ENCODE data around the gene MAF. TPM values are rescaled to one million over a fixed set of nuclear protein-coding genes. Genes with fewer than 3 reads are reported as not detected.

MAF gene
- polyA plus RNA-seq, 1 experiment = 1.7 TPM

- TF ChIP-seq CTCF (IDR thresholded peaks at IDR 0.05; ENCODE audit: insufficient read depth, low read depth, low read length) = no peak
- POLR2A ChIA-PET = no interaction called here
- H3K4me3 ChIP-seq (ENCODE audit: low read depth, low read length) = no peak overlapping the region
- H3K27me3 ChIP-seq (ENCODE audit: control insufficient read depth, insufficient read depth, low read length) = no peaks in the 10 kb centered on the region
- CTCF ChIA-PET = interaction anchor here (0.7 kb wide), 1 partner anchor 40 kb away, joined by 3 read pairs; no protein-coding TSS in a partner anchor
- H3K36me3 ChIP-seq (ENCODE audit: control insufficient read depth, insufficient read depth, low read length) = no peaks in the 10 kb centered on the region
- no peak for DNase-seq (ENCODE audit: low read depth)
Measured at GRCh38 chr16:79642652-79643051, 42.1 kb upstream of the MAF start.

GRCh38 chr16:79640513-79641360, 40.2 kb upstream of the MAF start:
- TF ChIP-seq CTCF (IDR thresholded peaks at IDR 0.05; ENCODE audit: insufficient read depth, low read depth, low read length) = no peak
- no peak for DNase-seq (ENCODE audit: low read depth)
- ChIA-PET CTCF (no interaction called here), POLR2A (no interaction called here)
- Histone ChIP-seq H3K36me3 (ENCODE audit: control insufficient read depth, insufficient read depth, low read length) (no peaks in the 10 kb centered on the region), H3K4me3 (ENCODE audit: low read depth, low read length) (no peak overlapping the region), H3K27me3 (ENCODE audit: control insufficient read depth, insufficient read depth, low read length) (no peaks in the 10 kb centered on the region)

DNA sequence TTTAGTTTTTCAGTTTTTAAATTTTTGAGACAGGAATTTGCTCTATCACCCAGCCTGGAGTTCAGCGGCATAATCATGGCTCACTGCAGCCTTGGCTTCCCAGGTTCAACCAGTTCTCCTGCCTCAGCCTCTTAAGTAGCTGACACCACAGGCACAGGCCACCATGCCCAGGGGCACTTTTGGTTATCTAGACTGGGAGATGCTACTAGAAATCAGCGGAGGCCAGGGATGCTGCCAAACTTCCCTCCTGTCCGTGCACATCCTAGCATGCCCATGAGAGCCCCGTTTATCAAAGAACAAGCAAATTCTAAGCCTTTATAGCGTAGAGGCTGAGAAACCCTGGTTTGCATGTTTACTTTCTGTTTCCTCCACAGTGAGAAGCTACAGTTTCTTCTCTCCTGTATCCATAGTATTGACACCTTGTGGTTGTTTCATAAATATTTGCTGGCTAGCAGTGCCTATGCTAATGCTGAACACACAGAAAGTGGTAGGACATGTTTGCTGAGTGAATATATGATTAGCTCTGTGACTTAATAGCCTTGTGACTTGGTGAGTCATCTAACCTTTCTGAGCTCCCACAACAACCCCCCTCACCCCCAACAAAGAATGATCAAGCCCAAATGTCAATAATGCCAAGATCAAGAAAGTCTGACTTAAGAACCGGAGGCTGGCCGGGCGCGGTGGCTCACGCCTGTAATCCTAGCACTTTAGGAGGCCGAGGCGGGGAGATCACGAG, 39.2 kb upstream of the MAF start:
- TF ChIP-seq CTCF (IDR thresholded peaks at IDR 0.05; ENCODE audit: insufficient read depth, low read depth, low read length) = no peak
- Histone ChIP-seq H3K36me3 (ENCODE audit: control insufficient read depth, insufficient read depth, low read length) (no peaks in the 10 kb centered on the region), H3K4me3 (ENCODE audit: low read depth, low read length) (no peak overlapping the region), H3K27me3 (ENCODE audit: control insufficient read depth, insufficient read depth, low read length) (0 out of 2 replicates have a peak, but pooled peaks cover under 1% of the 10 kb centered on the region)
- ChIA-PET POLR2A (no interaction called here), CTCF (no interaction called here)
- DNase-seq (ENCODE audit: low read depth) = no peak

DNA sequence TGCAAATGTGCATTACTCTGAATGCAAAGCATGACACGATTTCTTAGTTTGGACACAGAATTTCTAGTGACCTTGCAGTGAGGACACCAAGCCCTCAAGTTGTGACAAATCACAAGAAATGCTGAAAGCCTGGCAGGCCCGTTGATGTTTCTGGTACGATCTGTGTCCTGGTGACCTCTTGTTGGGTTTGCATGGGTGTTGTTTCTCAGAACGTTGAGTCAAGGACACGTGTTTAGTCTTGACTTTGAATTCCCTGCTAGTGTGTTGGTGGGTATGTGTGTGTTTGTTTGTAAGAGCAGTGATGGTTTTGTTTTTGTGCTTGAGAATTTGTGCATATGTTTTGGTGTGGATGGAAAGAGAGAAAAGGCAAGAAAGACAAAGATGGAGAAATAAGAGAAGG, 37.8 kb upstream of the MAF start:
- ChIA-PET POLR2A (no interaction called here), CTCF (no interaction called here)
- Histone ChIP-seq H3K27me3 (ENCODE audit: control insufficient read depth, insufficient read depth, low read length) (0 out of 2 replicates have a peak, but pooled peaks cover 1% of the 10 kb centered on the region), H3K4me3 (ENCODE audit: low read depth, low read length) (no peak overlapping the region), H3K36me3 (ENCODE audit: control insufficient read depth, insufficient read depth, low read length) (no peaks in the 10 kb centered on the region)
- DNase-seq (ENCODE audit: low read depth) = no peak
- no peak for TF ChIP-seq CTCF (IDR thresholded peaks at IDR 0.05; ENCODE audit: insufficient read depth, low read depth, low read length)

- Histone ChIP-seq H3K36me3 (ENCODE audit: control insufficient read depth, insufficient read depth, low read length) (no peaks in the 10 kb centered on the region), H3K4me3 (ENCODE audit: low read depth, low read length) (no peak overlapping the region), H3K27me3 (ENCODE audit: control insufficient read depth, insufficient read depth, low read length) (0 out of 2 replicates have a peak, but pooled peaks cover 1% of the 10 kb centered on the region)
- POLR2A ChIA-PET = no interaction called here
- no peak for DNase-seq (ENCODE audit: low read depth)
- TF ChIP-seq CTCF (IDR thresholded peaks at IDR 0.05; ENCODE audit: insufficient read depth, low read depth, low read length) = no peak
- CTCF ChIA-PET = no interaction called here
Measured at GRCh38 chr16:79635488-79635887, 35.0 kb upstream of the MAF start.

Measured in BJ (cell line).